Measurements from ENCODE around the gene PIGX.

PIGX gene

DNA sequence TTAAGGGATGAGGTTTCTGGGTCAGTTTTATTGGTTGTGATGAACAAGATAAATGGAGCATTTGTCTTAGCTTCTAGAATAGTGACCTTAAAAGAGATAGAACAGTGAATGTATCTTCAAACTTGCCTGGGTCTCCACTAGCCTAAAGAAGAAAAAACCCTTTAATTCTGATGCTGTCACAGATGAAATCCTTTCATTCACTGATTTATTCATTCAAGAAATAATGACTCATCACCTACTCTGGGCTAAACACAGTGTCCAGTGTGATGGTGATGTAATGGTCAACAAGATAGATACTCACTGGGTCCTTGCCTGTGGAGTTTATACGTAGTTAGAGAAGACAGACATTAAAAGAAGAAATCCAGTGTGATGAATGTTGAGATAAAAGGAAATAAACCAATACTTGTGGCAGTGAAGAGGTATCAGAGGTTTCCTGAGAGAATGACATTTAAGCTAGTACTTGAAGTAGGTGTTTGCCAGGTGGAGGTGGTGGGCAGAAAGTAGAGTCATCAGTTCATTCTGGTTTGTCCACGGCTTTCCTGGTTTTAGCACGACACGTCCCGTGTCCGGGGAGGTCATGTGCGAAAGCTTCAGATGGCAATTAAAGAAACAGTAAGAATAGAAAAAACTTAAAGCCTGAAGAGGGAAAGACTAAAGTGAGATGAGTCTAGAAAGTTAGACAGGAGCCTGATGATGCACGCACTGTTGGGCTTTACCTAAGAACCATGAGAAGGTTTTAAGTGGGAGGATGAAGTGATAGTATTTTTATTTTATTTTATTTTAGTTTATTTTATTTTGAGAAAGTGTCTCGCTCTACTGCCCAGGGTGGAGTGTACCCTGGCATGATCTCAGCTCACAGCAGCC lies 45.9 kb downstream of the PIGX start:
- no peak for DNase-seq (ENCODE audit: low read depth)

DNA sequence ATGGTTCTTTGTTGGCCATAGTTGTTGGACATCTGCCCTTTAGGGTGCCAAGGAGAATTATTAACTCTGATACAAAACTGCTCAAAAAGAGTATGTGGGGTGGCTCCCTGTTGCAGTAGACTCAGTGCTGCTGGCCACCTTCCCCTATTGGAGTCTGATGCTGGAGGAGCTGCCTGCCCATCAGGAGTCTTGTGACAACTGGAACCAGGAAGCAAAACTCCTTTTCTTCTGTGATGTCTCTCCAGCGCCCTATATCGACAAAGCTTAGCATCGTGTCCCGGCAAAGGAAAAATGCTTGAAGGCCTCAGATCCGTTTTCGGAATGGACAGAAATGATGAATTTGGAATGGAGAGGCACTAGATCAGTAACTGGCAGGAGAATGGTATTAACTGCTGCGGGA lies 51.0 kb downstream of the PIGX start:
- DNase-seq (ENCODE audit: low read depth): no peak

DNA sequence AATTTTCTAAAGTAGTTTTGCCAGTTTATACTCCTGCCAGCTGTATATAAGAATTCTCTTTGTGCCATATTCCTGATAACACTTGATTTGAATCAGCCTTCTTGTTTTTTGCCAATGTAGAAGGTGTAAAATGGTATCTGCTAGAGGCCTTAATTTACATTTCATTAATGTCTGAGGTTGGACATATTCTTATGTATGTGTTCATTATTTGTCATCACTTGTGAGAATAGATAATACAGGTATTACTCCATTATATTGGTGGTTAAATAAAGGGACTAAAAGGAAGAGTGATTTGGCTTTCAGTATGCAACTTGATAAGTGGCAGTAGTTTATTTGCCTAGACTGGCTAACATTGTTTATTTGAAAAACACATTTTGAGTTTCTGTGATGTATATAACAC lies 53.3 kb downstream of the PIGX start:
- no peak for DNase-seq (ENCODE audit: low read depth)

DNA sequence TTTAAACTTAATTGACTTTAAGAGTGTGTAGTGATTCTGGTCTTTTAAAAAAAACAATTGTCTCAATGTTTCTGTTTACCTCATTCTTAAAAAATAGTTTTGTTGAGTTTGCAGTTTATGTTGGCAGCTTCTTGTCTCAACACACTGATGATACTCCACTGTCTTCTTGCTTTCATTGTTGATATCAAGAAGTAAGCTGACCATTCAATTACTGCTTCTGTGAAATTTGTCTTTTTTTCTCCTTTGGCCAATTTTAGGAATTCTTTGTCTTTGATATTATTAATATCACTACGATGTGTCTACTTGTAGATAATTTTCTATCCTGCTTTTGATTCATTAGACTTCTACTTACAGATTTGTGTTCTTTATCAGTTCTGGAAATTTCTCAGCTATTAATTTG lies 58.9 kb downstream of the PIGX start:
- no peak for DNase-seq (ENCODE audit: low read depth)

DNA sequence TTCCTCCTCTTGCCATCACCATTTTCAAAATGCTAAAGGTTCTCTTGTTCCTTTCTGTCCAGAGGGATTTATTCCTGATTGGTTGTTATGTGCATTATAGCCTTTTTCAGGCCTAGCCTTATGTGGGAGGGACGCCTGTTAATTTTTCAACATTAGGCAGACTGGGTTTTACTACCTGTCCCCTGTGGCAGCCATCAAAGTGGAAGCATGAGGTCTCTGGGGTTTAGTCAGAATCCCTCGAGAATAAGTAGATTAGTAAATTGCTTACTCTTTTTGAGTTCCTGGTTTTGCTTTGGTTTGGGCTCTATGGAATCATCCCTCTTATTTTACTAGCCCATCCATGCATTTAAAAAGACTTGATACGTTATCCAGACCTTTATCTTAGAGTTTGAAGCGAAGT lies 59.9 kb downstream of the PIGX start:
- DNase-seq (ENCODE audit: low read depth): no peak

DNA sequence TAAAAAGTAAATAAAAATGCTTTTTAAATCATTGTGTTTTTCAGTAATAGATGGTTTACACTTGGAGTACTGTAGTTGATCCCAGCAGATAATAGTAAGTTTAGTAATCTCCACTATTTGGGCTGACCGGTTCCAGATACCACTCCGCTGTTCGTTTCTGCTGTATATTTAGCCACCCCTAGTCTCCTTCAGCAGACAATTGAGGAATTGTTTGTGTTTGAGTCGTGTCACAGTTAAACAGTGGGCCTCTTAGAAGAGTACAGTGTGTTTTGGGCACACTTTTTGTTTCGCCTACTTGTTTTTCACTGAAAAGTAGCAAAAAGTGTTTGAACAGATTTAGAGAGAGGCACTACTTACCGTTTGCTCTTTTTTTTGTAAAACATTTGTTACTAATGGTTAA lies 60.7 kb downstream of the PIGX start:
- DNase-seq (ENCODE audit: low read depth): no peak

DNA sequence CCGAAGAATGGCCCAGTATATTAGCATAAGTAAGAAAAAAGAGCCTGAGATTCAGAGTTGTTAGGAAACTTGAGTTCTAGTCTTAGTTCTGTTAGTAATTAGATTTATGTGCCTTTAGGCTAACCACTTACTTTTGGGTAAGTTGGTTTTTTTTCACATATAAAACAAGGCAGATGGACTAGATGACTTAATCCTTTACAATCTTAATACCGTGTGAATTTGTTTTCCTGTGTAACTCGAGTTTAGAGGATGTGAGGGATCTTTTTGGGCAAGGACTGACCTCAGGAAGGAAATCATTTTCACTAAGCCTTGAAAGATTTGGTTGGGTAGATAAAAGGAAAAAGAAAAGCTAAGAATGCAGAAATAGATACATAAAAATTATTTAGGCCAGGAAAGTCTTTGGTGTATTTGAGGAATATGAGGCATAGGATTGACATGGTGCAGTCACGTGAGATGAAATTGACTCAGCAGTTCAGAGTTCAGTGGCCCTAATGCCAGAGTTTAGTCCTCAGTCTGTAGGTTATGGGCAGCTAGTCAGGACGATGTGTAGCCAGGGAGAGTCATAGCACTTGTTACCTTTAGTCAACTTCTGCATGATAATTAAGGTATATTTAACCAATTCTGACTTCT lies 62.1 kb downstream of the PIGX start:
- DNase-seq (ENCODE audit: low read depth): no peak

DNA sequence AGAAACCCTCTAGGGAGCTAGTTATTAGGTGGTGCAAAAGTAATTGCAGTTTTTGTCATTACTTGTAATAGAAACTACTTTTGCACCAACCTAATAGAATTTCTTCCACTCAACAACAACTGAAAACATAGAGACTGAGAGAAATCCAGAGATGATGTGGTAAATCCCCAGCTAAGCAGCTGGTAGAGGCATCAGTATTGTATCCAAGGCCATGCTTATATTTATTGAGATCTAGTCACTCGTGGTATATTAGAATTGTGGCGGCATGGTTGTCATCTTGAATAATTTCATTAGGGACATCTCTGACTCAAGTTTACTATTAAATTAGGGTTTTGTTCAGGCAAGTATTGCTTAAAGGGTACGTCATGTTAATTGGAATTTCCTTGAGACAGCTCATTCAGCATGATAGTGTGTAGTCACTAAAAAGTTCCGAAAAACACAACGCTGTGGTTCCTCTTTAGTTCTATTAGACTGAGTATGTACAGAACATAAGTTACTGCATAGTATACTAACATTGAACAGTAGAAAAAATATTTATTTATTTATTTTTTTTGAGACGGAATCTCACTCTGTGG lies 62.8 kb downstream of the PIGX start:
- no peak for DNase-seq (ENCODE audit: low read depth)

DNA sequence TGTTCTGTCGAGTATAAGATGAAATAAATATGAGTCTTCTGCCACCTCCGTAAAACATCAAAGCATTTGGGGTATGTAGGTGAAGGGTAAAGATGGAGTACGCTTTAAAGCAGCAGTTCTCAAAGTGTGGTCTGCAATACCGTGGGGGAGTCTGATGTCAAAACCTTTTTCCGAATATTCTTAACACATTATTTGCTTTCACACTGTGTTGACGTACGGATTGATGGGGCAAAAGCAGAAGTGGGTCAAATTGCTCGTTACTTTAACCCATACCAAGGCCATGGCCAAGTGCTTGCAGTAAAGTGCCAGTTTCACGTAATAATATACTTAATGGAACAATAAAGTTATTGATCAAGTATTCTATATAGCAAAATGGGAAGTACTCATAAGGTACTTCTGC lies 63.8 kb downstream of the PIGX start:
- no peak for DNase-seq (ENCODE audit: low read depth)

DNA sequence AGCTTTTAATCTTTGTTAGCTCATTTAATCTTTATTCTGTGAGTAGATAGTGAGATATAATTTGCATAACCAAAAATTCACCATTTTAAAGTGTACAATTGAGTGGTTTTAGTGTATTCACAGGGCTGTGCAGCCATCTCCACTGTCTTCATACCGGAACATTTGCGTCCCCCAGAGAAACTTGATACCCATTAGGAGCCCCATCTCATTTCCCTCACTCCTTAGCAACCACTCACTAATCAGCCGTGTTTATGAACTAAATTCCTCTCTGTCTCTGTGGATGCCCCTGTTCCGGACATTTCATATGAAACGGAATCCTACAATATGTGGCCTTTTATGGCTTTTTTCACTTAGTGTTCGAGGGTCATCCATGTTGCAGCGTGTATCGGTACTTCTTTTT lies 65.7 kb downstream of the PIGX start:
- DNase-seq (ENCODE audit: low read depth): no peak

DNA sequence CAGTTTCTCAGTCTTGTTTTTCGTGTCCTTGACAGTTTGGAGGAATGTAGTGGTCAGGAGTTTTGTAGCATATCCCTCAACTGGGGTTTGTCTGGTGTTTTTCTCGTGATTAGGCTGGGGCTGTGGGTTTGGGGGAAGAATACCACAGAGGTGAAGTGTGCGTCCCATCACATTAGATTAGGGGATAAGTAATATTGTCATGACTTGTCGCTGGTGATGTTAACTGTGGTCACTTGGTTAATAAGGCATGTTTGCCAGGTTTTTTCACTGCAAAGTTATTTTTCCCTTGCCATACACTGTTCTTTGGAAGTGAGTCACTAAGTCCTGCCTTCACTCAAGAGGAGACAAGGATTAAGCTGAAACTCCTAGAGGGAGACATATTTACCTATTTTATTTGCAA lies 66.6 kb downstream of the PIGX start:
- DNase-seq (ENCODE audit: low read depth): peak; percentile 46

DNA sequence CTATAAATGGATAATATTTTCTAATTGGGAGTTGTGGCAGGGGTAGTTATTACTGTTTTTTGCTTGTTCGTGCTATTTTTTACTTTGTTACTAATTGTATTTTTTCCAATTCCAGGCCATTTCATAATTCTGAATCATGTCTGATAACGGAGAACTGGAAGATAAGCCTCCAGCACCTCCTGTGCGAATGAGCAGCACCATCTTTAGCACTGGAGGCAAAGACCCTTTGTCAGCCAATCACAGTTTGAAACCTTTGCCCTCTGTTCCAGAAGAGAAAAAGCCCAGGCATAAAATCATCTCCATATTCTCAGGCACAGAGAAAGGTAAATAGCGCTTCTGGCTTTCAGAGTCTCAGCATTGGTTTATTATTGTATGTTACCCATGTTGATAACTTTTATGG lies 70.3 kb downstream of the PIGX start:
- no peak for DNase-seq (ENCODE audit: low read depth)

Measured in HS-27A (cell line).